Peyer's patch (tissue), 4 donors: ENCODE data around the gene MMP24OS. TPM values are rescaled to one million over a fixed set of nuclear protein-coding genes. Genes with fewer than 3 reads are reported as not detected.
A peak's percentile ranks its signal among the peaks of the same experiment; 100 is the strongest.

Experiments
- DNase-seq, 3 donors: peaks; one replicate each; pipeline ENCODE4 v3.0.0-alpha.2; 2017 to 2019
- H3K27ac ChIP-seq, 4 donors: fragments of 200-600 bp; sonication (generic); one replicate each; pipeline ENCODE4 v1.5.1; 2016 to 2019
- H3K27me3 ChIP-seq, 2 donors: fragments of 200-600 bp; sonication (generic); one replicate each; pipeline ENCODE4 v1.5.1; 2019
- H3K36me3 ChIP-seq, 3 donors: fragments of 200-600 bp; sonication (generic); one replicate each; pipeline ENCODE4 v1.5.1; 2016 to 2019
- H3K4me1 ChIP-seq, 4 donors: fragments of 200-600 bp; sonication (generic); one replicate each; pipeline ENCODE4 v1.5.1; 2016 to 2019
- H3K4me3 ChIP-seq, 4 donors: fragments of 200-600 bp; sonication (generic); 1 replicate in 3 of 4; 2 replicates in 1 of 4; pipeline ENCODE4 v1.5.1; 2016 to 2019; ENCODE audit warnings: mild to moderate bottlenecking in 1 of 4
- H3K9me3 ChIP-seq, 4 donors: fragments of 200-600 bp; sonication (generic); one replicate each; pipeline ENCODE4 v1.5.1; 2016 to 2019; ENCODE audit warnings: mild to moderate bottlenecking in 1 of 4
- POLR2A ChIP-seq, 2 donors: fragments of 450-650 bp; IDR thresholded peaks; one replicate each; pipeline ENCODE4 v1.5.1; 2017; ENCODE audit warnings: antibody characterized with exemption in 2 of 2, mild to moderate bottlenecking in 2 of 2, moderate library complexity in 2 of 2
- total RNA-seq, 4 donors: library from RNA; depleted of rRNA; stranded (reverse); fragments of >200 nt; gene quantifications; one replicate each; pipeline ENCODE4 v1.1.0, GENCODE V29; 2016
- TF ChIP-seq, protein P1 (sequence below), 6 experiments: fragments of 450-650 bp in 4 of 6; fragments of 200-600 bp in 2 of 6; sonication (generic) in 1 of 6; IDR thresholded peaks; one replicate each; pipeline ENCODE4 v1.5.1; 2017 to 2019; ENCODE audit warnings: antibody characterized with exemption in 6 of 6, mild to moderate bottlenecking in 3 of 6, moderate library complexity in 1 of 6

Gene MMP24OS
- total RNA-seq, 4 donors from 2014 or later = 23.1 to 86.1 (median 58.6) TPM

DNA sequence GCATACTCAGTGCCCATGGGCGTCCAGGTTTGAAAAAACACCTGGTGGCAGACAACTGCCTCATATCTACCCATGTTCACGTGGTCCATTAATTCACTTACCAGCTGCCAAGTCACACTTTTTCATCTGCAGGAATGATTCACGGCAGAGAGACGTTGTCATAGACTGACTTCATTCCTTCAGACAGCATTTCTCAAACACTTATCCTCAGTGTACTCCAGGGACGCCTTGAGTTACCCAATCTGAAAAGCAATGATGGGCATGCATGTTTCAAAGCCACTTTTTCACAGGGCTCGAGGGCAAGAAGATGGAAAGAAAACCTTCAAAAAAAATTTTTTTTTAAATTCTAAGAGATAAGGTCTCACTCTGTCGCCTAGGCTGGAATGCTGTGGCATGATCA, 6.0 kb downstream of the MMP24OS start:
- H3K9me3 ChIP-seq = no peaks in the 10 kb centered on the region
- peaks cover 0 to 41% (median 0%) of the 10 kb centered on the region in 3 donors for H3K36me3 ChIP-seq
- no peak for TF ChIP-seq POLR2A (IDR thresholded peaks at IDR 0.05)
- TF ChIP-seq, protein P1, sequence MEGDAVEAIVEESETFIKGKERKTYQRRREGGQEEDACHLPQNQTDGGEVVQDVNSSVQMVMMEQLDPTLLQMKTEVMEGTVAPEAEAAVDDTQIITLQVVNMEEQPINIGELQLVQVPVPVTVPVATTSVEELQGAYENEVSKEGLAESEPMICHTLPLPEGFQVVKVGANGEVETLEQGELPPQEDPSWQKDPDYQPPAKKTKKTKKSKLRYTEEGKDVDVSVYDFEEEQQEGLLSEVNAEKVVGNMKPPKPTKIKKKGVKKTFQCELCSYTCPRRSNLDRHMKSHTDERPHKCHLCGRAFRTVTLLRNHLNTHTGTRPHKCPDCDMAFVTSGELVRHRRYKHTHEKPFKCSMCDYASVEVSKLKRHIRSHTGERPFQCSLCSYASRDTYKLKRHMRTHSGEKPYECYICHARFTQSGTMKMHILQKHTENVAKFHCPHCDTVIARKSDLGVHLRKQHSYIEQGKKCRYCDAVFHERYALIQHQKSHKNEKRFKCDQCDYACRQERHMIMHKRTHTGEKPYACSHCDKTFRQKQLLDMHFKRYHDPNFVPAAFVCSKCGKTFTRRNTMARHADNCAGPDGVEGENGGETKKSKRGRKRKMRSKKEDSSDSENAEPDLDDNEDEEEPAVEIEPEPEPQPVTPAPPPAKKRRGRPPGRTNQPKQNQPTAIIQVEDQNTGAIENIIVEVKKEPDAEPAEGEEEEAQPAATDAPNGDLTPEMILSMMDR (IDR thresholded peaks at IDR 0.05) = no peak
- no peak overlapping the region for H3K27ac ChIP-seq
- DNase-seq = no peak
- H3K27me3 ChIP-seq = no peaks in the 10 kb centered on the region
- H3K4me3 ChIP-seq = no peak overlapping the region
- H3K4me1 ChIP-seq = peaks cover 0 to 34% (median 8%) of the 10 kb centered on the region in 4 donors

DNA sequence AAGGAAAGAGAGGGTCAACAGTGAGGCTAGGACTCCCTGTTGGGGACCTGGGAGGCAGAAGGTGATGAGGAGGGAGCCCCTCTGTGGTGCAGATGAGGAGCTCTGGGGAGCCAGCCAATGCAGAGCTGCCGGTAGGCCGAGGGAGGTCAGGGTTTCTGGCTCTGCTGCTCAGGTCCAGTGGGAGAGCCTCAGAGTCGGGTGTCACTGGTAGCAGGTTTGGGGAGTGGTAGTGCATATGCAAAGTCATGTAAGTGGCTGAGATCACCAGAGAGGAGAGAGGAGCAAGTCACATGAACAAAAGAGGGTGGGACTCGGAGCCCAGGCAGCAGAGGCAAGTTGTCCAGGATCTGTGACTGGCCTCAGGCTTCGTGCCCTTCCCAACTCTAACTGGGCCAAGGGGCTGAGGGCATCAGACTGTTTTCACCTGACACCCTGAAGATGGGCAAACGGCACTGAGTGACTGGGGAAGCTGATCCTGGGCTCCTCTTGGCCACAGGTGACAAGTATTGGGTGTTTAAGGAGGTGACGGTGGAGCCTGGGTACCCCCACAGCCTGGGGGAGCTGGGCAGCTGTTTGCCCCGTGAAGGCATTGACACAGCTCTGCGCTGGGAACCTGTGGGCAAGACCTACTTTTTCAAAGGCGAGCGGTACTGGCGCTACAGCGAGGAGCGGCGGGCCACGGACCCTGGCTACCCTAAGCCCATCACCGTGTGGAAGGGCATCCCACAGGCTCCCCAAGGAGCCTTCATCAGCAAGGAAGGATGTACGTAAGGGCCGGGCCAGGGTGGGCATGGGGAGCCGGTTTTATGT, 6.6 kb downstream of the MMP24OS start:
- H3K9me3 ChIP-seq = no peaks in the 10 kb centered on the region
- no peak overlapping the region for H3K27ac ChIP-seq
- TF ChIP-seq POLR2A (IDR thresholded peaks at IDR 0.05) = no peak
- TF ChIP-seq, protein P1 (IDR thresholded peaks at IDR 0.05) = no peak
- H3K4me3 ChIP-seq = no peak overlapping the region
- DNase-seq = no peak
- no peaks in the 10 kb centered on the region for H3K27me3 ChIP-seq
- H3K36me3 ChIP-seq = peaks cover 0 to 47% (median 0%) of the 10 kb centered on the region in 3 donors
- H3K4me1 ChIP-seq = peaks cover 0 to 28% (median 3%) of the 10 kb centered on the region in 4 donors

DNA sequence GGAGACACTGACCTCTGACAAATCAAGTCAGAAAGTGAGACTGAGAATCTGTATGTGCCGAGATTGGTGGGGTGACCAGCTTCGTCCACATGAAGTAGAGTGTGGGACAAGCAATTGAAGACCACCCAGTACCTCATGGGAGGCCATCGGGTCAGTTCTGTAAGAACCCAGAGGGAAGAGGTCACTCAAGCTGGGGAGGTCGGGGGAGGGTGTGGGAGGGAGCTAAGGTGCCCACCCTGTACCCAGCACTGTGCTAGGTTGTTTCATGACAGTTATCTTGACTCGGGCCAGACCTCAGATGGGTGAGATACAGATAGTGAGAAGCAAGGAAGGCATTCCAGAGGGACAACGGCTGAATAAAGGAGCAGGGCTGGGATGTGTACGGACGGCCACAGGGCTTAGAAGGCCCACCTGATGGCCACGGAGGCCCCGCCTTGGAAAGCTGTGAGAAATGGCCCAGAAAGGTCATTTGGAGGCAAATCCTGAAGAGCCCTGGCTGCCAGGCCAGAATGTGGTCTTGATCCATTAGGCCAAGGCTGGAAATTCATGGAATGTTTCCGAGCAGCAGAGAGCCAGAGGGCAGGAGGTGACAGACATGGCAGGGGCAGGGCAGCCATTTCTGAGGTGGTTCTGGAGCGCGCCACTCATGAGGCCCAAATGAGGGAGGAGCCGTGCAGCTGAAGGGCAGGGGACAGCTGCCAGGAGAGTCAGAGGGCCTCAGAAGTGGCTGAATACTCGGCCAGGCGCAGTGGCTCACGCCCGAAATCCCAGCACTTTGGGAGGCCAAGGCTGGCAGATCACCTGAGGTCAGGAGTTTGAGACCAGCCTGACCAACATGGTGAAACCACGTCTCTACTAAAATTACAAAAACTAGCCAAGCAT, 7.7 kb downstream of the MMP24OS start:
- peaks cover 0 to 48% (median 0%) of the 10 kb centered on the region in 3 donors for H3K36me3 ChIP-seq
- TF ChIP-seq, protein P1 (IDR thresholded peaks at IDR 0.05) = no peak
- no peak for TF ChIP-seq POLR2A (IDR thresholded peaks at IDR 0.05)
- H3K4me1 ChIP-seq = peaks cover 0 to 22% (median 2%) of the 10 kb centered on the region in 4 donors
- H3K27me3 ChIP-seq = no peaks in the 10 kb centered on the region
- peak overlapping the region in 2 of 4 donors; percentile 60 to 84 for H3K27ac ChIP-seq
- H3K9me3 ChIP-seq = no peaks in the 10 kb centered on the region
- no peak for DNase-seq
- H3K4me3 ChIP-seq = no peak overlapping the region

DNA sequence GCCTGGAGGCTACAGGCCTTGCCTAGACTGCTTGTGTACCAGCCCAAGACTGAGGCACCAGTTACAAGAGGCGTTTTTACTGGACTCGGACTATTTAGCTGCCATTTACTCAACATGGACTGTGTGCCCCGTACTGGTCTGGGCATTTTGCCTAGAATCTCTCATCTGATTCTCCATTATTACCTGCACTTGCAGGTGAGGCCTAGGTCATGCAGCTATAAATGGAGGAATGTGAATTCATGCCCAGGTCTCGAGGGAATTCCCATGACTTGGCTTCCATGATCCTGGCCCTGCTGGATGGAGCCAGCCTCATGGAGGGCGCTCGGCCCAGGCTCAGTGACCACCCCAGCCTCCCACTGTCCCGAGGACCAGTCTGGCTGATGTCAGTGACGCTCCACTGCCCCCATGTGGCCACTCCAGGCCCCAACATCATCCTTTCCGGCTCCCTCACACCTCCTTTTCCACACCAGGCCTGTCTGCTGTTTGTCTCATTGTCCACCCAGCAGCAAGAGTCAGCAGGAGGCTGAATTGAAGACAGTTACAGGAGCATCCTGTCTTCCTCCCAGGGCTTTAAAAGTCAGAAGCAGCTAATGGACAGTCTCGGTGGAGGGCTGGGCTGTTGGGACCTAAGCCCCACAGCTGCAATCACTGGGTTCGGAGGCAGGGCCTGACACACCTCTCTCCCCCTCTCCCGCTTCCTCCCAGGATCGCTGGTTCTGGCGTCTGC, 8.7 kb downstream of the MMP24OS start:
- peak; percentile 46 to 80 (median 77) for DNase-seq
- H3K27ac ChIP-seq = peak overlapping the region in 2 of 4 donors; percentile 60 to 84
- no peaks in the 10 kb centered on the region for H3K27me3 ChIP-seq
- H3K4me1 ChIP-seq = peaks cover 0 to 24% (median 2%) of the 10 kb centered on the region in 4 donors
- H3K36me3 ChIP-seq = peaks cover 0 to 48% (median 0%) of the 10 kb centered on the region in 3 donors
- no peak overlapping the region for H3K4me3 ChIP-seq
- no peaks in the 10 kb centered on the region for H3K9me3 ChIP-seq
- TF ChIP-seq, protein P1 (IDR thresholded peaks at IDR 0.05) = peak; percentile 29 to 82 (median 74)
- peak in 1 of 2 donors; percentile 11 for TF ChIP-seq POLR2A (IDR thresholded peaks at IDR 0.05)

DNA sequence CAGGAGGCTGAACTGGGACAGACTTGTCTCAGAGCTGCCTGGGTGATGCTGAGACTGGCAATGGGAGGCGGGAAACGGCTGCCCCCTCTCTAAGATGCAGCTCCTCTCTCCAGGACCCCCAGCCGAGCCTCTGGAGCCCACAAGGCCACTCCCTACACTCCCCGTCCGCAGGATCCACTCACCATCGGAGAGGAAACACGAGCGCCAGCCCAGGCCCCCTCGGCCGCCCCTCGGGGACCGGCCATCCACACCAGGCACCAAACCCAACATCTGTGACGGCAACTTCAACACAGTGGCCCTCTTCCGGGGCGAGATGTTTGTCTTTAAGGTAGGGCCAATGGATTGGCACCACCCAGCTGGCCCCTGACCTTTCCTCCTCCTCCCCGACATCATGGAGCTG, 10.8 kb downstream of the MMP24OS start:
- Histone ChIP-seq H3K9me3 (no peaks in the 10 kb centered on the region), H3K36me3 (peaks cover 0 to 48% (median 0%) of the 10 kb centered on the region in 3 donors), H3K27ac (no peak overlapping the region), H3K27me3 (no peaks in the 10 kb centered on the region), H3K4me3 (no peak overlapping the region), H3K4me1 (peaks cover 0 to 33% (median 2%) of the 10 kb centered on the region in 4 donors)
- TF ChIP-seq POLR2A (IDR thresholded peaks at IDR 0.05) = no peak
- TF ChIP-seq, protein P1 (IDR thresholded peaks at IDR 0.05) = no peak
- no peak for DNase-seq
